DMS153 (cell line): ENCODE results near the gene CSF1R.

Experiments
- DNase-seq: peaks from one replicate; lab custom pipeline; 2025; lab: John Stamatoyannopoulos, UW

CSF1R gene

GRCh38 chr5:150022681-150023080 is 63.7 kb downstream of the CSF1R start:
- no peak for DNase-seq

GRCh38 chr5:150022158-150022531 is 64.2 kb downstream of the CSF1R start:
- no peak for DNase-seq

DNA sequence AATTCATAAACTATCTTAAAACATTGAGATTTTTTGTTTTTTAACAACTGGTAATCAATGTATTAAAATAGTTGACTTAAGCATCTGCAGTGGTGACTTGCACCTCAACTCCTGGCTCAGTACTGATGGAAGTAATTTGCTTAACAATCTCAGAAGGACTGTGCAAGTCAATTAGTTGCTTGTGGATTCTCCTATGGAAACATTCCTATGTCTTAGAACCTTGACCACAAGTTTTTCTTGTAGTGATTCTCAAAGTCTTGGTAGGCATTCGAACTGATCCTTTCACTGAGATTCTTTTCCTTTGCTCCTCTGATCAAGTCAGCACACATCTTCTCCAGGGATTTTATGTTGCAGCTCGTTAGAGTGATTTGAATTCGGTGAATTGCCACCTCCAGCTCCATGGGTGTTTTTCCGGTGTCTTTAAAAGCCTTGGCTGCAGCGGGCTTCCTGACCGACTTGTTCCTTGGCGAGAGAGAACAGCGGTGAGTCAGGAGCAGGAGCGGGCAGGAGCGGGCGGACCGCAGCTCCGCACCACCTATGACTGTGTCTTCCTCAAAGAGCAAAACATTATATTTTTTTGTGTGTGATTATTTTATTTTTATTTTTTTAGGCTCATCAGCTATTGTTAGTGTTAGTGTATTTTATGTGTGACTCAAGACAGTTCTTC is 64.7 kb downstream of the CSF1R start:
- DNase-seq, result no peak

- no peak for DNase-seq
Observed at GRCh38 chr5:150020249-150020648, 66.1 kb downstream of the CSF1R start.

DNA sequence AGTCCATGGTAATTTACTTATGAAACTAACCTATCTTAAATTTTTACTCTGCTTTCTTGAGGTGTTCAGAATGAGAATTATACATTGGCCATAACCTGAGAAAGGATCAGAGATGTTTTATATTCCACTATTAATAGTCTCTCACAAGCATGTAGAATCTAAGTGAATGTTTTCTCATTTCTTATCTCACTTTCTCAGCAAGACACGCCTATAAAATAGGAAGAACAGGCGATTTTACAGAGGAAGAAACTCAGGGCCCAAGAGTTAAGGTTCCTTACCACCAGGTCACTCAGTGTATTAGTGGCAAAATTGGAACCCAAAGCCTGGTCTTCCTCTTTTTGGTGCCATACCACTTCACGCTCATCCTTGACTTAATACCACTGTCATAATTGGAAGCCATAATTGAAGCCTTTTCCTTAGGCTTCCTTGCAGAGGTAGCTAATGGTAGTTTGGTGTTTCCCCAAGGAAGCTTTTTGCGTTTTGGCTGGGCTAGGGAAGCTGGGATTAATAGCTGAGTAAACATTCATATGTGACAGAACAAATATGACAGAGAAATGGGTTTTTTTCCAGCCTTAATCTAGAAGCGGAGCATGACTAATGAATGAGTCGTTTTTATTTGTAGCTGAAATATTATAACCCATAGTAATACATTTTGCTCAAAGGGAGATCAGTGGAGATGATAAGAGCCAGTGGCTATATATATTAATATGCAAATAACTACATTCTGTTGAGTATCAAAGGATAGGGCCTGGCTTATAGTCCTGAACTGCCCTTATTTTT is 68.9 kb downstream of the CSF1R start:
- DNase-seq, result no peak

GRCh38 chr5:150016537-150016936 is 69.8 kb downstream of the CSF1R start:
- DNase-seq, result no peak

- DNase-seq, result no peak
Observed at GRCh38 chr5:150015415-150015814, 70.9 kb downstream of the CSF1R start.

GRCh38 chr5:150014456-150014855 is 71.9 kb downstream of the CSF1R start:
- no peak for DNase-seq

GRCh38 chr5:150013931-150014330 is 72.4 kb downstream of the CSF1R start:
- no peak for DNase-seq

DNA sequence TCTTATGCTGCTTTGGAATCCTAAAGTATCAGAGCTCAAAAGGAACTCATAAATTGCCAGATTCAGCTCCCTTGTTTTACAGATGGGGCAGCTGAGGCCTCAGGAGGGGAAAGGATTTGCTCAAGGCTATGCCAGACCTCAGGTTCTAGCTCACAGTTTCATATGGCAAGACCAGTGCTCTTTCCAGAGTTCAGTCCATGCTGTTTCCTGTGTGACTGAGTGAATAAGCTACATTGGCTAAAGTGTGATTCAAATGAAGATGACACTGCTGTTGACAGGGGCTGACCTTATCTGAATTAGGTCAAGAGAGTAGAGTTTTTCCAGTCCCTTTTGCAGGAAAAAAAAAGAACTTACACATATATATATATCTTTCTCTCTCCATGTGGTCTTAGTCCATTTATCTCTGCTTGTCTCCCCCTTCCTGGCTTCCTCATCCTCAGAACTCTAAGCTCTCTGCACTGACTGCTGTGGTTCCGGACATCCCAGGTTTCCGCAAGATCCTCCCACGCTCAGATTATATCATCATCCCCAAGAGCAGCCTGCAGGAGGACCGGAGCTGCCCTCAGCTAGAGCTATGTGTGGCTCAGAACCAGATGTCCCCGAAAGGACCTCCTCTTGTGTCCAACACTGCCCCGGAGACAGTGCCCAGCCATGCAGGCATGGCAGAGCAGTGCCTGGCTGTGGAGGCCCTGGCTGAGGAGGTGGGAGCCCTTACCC is 76.5 kb downstream of the CSF1R start:
- no peak for DNase-seq

GRCh38 chr5:150007050-150007449 is 79.3 kb downstream of the CSF1R start:
- DNase-seq, result no peak

- no peak for DNase-seq
Observed at GRCh38 chr5:150006318-150006717, 80.0 kb downstream of the CSF1R start.
